SJSA1 (cell line): ENCODE results near the gene GC. TPM values are rescaled to one million over a fixed set of nuclear protein-coding genes. Genes with fewer than 3 reads are reported as not detected.

Experiments used
- DNase-seq, 2 experiments: peaks; one replicate each; pipeline ENCODE4 v3.0.0-alpha.2; 2015 to 2020; ENCODE audit warnings: low spot score in 2 of 2, low read depth in 1 of 2
- H3K27ac ChIP-seq: fragments of 250-450 bp; sonication (Bioruptor Pico); 2 replicates; pipeline ENCODE4 v1.5.1; 2020; ENCODE audit warnings: mild to moderate bottlenecking, moderate library complexity
- H3K27me3 ChIP-seq: fragments of 250-450 bp; sonication (Bioruptor Pico); replicated peaks from 2 replicates; pipeline ENCODE4 v1.5.1; 2020; ENCODE audit warnings: mild to moderate bottlenecking, moderate library complexity
- H3K36me3 ChIP-seq: fragments of 250-450 bp; sonication (Bioruptor Pico); 2 replicates; pipeline ENCODE4 v1.5.1; 2020; ENCODE audit warnings: mild to moderate bottlenecking
- H3K4me1 ChIP-seq: fragments of 250-450 bp; sonication (Bioruptor Pico); replicated peaks from 2 replicates; pipeline ENCODE4 v1.6.1; 2021; ENCODE audit warnings: mild to moderate bottlenecking
- H3K4me3 ChIP-seq: fragments of 250-450 bp; sonication (Bioruptor Pico); 2 replicates; pipeline ENCODE4 v1.5.1; 2020; ENCODE audit warnings: mild to moderate bottlenecking
- H3K9me3 ChIP-seq: fragments of 250-450 bp; sonication (Bioruptor Pico); replicated peaks from 2 replicates; pipeline ENCODE4 v1.5.1; 2020; ENCODE audit warnings: mild to moderate bottlenecking
- total RNA-seq: library from RNA; depleted of rRNA; stranded (reverse); fragments of >200 nt; shearing (Covaris generic); gene quantifications from 2 replicates; pipeline ENCODE4 v1.2.3, GENCODE V29; 2014

GC gene
- total RNA-seq, 1 experiment from 2014 or later, result not detected

- no peak overlapping the region for H3K27ac ChIP-seq
- no peaks in the 10 kb centered on the region for H3K4me1 ChIP-seq
- no peaks in the 10 kb centered on the region for H3K36me3 ChIP-seq
- H3K27me3 ChIP-seq, result no peaks in the 10 kb centered on the region
- no peak overlapping the region for H3K4me3 ChIP-seq
- no peaks in the 10 kb centered on the region for H3K9me3 ChIP-seq
- DNase-seq, result no peak
Measured at GRCh38 chr4:71784569-71785197, 804 bp upstream of the GC start.

DNA sequence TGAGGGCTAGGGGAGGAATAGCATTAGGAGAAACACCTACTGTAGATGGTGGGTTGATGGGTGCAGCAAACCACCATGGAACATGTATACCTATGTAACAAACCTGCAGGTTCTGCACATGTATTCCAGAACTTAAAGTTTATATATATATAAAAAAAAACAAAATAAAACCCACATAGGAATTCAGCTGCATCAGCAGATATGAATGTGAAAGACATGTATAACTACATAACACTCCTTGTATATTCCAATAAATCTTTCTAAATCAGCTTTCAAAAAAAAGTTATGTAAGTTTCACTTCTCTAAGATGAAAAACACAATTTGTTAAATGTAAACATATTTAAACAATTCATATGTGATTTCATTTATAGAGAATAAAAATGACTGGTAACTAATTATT is 6.0 kb downstream of the GC start:
- H3K27me3 ChIP-seq, result no peaks in the 10 kb centered on the region
- DNase-seq, result no peak
- no peak overlapping the region for H3K27ac ChIP-seq
- H3K4me3 ChIP-seq, result no peak overlapping the region
- no peaks in the 10 kb centered on the region for H3K4me1 ChIP-seq
- H3K36me3 ChIP-seq, result no peaks in the 10 kb centered on the region
- H3K9me3 ChIP-seq, result no peaks in the 10 kb centered on the region

DNA sequence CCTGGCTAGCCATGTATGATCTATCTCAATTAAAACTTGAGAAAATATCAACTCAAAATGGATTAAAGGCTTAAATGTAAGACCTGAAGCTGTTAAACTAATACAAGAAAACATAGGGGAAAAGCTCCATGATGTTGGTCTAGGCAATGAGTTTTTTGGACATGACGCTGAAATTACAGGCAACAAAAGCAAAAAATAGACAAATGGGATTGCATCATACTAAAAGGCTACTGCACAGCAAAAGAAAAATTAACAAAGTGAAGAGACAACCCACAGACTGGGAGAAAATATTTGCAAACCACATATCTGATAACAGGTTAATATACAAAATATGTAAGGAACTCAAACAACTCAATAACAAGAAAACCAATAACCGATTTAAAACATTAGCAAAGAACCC is 8.4 kb downstream of the GC start:
- no peak for DNase-seq
- no peak overlapping the region for H3K27ac ChIP-seq
- H3K27me3 ChIP-seq, result no peaks in the 10 kb centered on the region
- no peaks in the 10 kb centered on the region for H3K36me3 ChIP-seq
- H3K4me3 ChIP-seq, result no peak overlapping the region
- H3K9me3 ChIP-seq, result no peaks in the 10 kb centered on the region
- H3K4me1 ChIP-seq, result no peaks in the 10 kb centered on the region

- no peak overlapping the region for H3K27ac ChIP-seq
- H3K36me3 ChIP-seq, result no peaks in the 10 kb centered on the region
- no peaks in the 10 kb centered on the region for H3K4me1 ChIP-seq
- no peak overlapping the region for H3K4me3 ChIP-seq
- no peak for DNase-seq
- H3K9me3 ChIP-seq, result no peaks in the 10 kb centered on the region
- H3K27me3 ChIP-seq, result no peaks in the 10 kb centered on the region
Measured at GRCh38 chr4:71774136-71774535, 9.7 kb downstream of the GC start.

- Histone ChIP-seq H3K27me3 (no peaks in the 10 kb centered on the region), H3K9me3 (no peaks in the 10 kb centered on the region), H3K4me1 (no peaks in the 10 kb centered on the region), H3K4me3 (no peak overlapping the region), H3K27ac (no peak overlapping the region), H3K36me3 (no peaks in the 10 kb centered on the region)
- DNase-seq, result no peak
Measured at GRCh38 chr4:71773004-71773403, 10.9 kb downstream of the GC start.

DNA sequence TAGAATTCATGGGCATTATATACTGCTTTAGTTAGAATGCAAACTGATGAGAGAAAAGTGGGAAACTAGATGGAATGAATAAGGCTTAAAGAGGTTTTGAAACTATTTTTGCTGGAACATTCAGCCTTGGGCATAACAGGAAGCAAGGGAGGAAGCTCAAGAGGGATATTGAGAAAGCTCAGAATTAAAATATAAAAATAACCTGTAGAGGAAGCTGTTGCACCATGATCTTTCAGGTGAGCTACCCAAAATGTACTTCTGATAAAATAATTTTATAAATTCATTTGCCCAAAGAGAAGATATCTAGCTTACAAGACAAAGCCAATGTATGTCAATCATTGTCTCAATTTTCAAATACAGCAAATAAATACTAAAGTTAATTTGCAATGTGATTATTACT is 11.3 kb downstream of the GC start:
- Histone ChIP-seq H3K9me3 (no peaks in the 10 kb centered on the region), H3K27me3 (no peaks in the 10 kb centered on the region), H3K27ac (no peak overlapping the region), H3K4me3 (no peak overlapping the region), H3K36me3 (no peaks in the 10 kb centered on the region), H3K4me1 (no peaks in the 10 kb centered on the region)
- DNase-seq, result no peak

DNA sequence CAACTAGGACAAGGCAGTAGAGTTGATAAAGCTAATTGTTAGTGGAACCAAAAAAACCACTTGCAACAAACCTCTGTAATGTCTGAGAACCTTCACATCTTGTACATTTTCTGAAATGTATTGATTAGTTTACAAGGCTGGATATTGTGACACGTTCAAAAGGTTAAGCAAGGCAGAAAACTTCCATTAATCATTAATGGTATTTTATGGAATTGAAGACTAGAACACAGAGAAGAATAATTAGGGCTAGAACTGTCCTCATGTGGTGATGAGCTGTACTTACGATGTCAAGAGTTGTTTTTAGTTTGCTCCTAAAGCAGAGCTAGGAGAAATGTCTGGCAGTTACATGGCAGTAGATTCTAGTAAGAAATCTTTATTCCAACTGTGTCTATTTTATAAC is 12.3 kb downstream of the GC start:
- Histone ChIP-seq H3K27ac (no peak overlapping the region), H3K4me1 (no peaks in the 10 kb centered on the region), H3K36me3 (no peaks in the 10 kb centered on the region), H3K27me3 (no peaks in the 10 kb centered on the region), H3K4me3 (no peak overlapping the region), H3K9me3 (no peaks in the 10 kb centered on the region)
- no peak for DNase-seq

DNA sequence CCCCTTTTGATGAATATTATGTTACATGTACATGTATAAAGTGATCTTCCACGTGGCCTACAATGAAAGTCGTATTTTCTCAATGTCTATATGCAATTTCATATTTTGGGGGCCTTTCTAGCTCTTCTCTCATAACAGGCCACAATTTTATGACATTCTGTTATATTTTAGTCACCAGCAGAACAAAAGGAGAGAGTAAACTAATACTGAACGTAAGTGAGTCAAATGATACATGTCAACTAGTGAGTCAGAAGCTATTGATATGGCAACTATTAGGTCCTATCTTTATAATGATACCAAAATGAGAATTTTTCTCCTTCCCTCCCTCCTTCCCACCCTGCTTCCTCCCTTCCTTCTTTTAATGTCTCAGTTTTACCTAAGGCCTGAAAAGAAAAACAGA is 14.4 kb downstream of the GC start:
- H3K36me3 ChIP-seq, result no peaks in the 10 kb centered on the region
- no peaks in the 10 kb centered on the region for H3K27me3 ChIP-seq
- H3K4me3 ChIP-seq, result no peak overlapping the region
- H3K27ac ChIP-seq, result no peak overlapping the region
- no peaks in the 10 kb centered on the region for H3K9me3 ChIP-seq
- H3K4me1 ChIP-seq, result no peaks in the 10 kb centered on the region
- no peak for DNase-seq

GRCh38 chr4:71768123-71768522 is 15.8 kb downstream of the GC start:
- no peaks in the 10 kb centered on the region for H3K36me3 ChIP-seq
- DNase-seq, result no peak
- no peak overlapping the region for H3K4me3 ChIP-seq
- no peaks in the 10 kb centered on the region for H3K27me3 ChIP-seq
- H3K4me1 ChIP-seq, result no peaks in the 10 kb centered on the region
- no peak overlapping the region for H3K27ac ChIP-seq
- no peaks in the 10 kb centered on the region for H3K9me3 ChIP-seq

DNA sequence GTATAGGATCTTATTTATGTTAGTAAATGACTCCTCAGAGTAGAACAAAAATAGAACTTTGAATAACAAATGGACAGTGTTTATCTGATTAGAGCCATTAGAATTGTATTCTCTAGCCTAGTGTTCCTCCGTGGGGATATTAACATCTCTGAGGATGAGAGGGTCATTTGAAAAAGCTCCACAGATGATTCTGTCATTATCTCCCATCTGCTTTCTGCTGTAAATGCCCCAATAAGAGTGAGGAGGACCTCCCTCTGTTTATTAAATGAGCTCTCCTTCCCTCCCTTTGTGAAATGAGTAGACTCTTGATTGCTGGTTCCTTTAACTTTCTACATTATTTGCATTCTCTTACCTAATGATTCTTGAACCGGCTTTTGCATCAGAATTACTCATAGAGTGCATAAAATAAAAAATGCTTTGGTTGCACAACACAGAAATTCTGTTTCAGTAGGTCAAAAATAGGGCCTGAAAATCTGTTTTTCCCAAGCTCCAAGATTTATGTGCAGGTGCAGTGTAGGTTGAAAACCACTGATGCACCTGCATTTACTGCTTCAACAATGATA is 18.0 kb downstream of the GC start:
- no peak overlapping the region for H3K4me3 ChIP-seq
- no peaks in the 10 kb centered on the region for H3K36me3 ChIP-seq
- no peaks in the 10 kb centered on the region for H3K4me1 ChIP-seq
- H3K27me3 ChIP-seq, result no peaks in the 10 kb centered on the region
- H3K9me3 ChIP-seq, result no peaks in the 10 kb centered on the region
- no peak overlapping the region for H3K27ac ChIP-seq
- DNase-seq, result no peak

DNA sequence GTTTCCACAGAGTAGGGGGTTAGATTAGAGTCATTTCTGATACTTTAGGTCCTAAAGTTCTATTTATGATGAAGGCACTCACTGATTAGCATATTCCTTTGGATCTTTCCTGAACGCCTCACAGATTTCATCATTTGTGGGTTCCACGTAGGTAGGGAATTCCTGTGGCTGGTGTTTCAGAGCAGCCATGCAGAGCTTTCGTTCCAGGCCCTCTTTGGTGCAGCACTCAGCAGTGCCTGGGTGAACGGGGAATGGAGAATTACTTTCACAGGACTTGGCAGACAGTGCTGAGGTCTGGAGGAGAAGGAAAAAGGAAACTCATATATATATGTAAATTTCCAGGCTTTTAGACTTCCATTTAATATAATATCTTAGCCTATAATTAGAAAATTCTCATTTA is 18.5 kb downstream of the GC start:
- DNase-seq, result no peak
- H3K27ac ChIP-seq, result no peak overlapping the region
- H3K4me1 ChIP-seq, result no peaks in the 10 kb centered on the region

GRCh38 chr4:71752383-71753042 is 31.4 kb downstream of the GC start:
- no peak for DNase-seq
- Histone ChIP-seq H3K4me1 (no peaks in the 10 kb centered on the region), H3K27me3 (no peaks in the 10 kb centered on the region), H3K9me3 (no peaks in the 10 kb centered on the region), H3K4me3 (no peak overlapping the region), H3K27ac (no peak overlapping the region), H3K36me3 (no peaks in the 10 kb centered on the region)

More for the DNA sequence above, 18.5 kb downstream of the GC start:
- Histone ChIP-seq H3K4me3 (no peak overlapping the region), H3K27me3 (no peaks in the 10 kb centered on the region), H3K9me3 (no peaks in the 10 kb centered on the region), H3K36me3 (no peaks in the 10 kb centered on the region)

- H3K9me3 ChIP-seq, result no peaks in the 10 kb centered on the region
- H3K36me3 ChIP-seq, result no peaks in the 10 kb centered on the region
- DNase-seq, result no peak
- no peaks in the 10 kb centered on the region for H3K27me3 ChIP-seq
- H3K4me3 ChIP-seq, result no peak overlapping the region
- no peak overlapping the region for H3K27ac ChIP-seq
- H3K4me1 ChIP-seq, result no peaks in the 10 kb centered on the region
Measured at GRCh38 chr4:71749008-71749594, 34.8 kb downstream of the GC start.

- DNase-seq, result no peak
- H3K27ac ChIP-seq, result no peak overlapping the region
- no peaks in the 10 kb centered on the region for H3K36me3 ChIP-seq
- H3K4me3 ChIP-seq, result no peak overlapping the region
- no peaks in the 10 kb centered on the region for H3K27me3 ChIP-seq
- no peaks in the 10 kb centered on the region for H3K9me3 ChIP-seq
- no peaks in the 10 kb centered on the region for H3K4me1 ChIP-seq
Measured at GRCh38 chr4:71746379-71746778, 37.5 kb downstream of the GC start.
